IPS-18a (cell line): ENCODE measurements around the gene ARMS2.

Source experiments
- H3K27ac ChIP-seq: one replicate; pipeline ENCODE4 v1.5.1; 2013; ENCODE audit warnings: low read length
- H3K27me3 ChIP-seq: one replicate; pipeline ENCODE4 v1.6.1; 2013; ENCODE audit warnings: mild to moderate bottlenecking, low read length; ENCODE audit not compliant: control insufficient read depth, insufficient read depth
- H3K36me3 ChIP-seq: one replicate; pipeline ENCODE4 v1.6.1; 2013; ENCODE audit warnings: low read depth, low read length; ENCODE audit not compliant: control insufficient read depth
- H3K4me1 ChIP-seq: one replicate; pipeline ENCODE4 v1.6.1; 2013; ENCODE audit warnings: low read depth, low read length; ENCODE audit not compliant: control insufficient read depth
- H3K4me3 ChIP-seq: one replicate; pipeline ENCODE4 v1.5.1; 2013; ENCODE audit warnings: low read length
- H3K9ac ChIP-seq: one replicate; pipeline ENCODE4 v1.6.1; 2013; ENCODE audit warnings: mild to moderate bottlenecking, low read length, moderate library complexity
- H3K9me3 ChIP-seq: one replicate; pipeline ENCODE4 v1.6.1; 2013; ENCODE audit warnings: low read depth, low read length; ENCODE audit not compliant: control insufficient read depth

The ARMS2 gene

DNA sequence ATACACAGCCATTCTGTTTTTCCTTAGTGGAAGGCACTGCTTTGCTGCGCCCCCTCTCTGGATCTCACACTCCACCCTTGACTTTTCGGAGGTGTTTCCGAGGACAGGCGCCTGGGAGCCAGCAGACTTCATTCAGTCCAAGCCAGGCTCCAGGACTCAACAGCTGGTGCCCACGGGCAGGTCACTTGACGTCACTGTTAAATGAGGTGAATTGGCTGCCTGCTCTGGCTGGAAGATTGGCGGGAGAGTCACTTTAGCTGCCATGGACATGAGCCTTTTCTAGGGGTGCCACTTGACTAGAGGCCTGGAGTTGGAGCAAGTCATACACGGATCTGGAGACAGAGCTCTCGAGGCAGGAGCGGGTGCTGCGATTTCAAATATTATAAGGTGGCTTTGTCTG, 10.1 kb downstream of the ARMS2 start:
- no peaks in the 10 kb centered on the region for H3K36me3 ChIP-seq
- no peak overlapping the region for H3K27ac ChIP-seq
- no peak overlapping the region for H3K9ac ChIP-seq
- peaks cover 9% of the 10 kb centered on the region for H3K4me1 ChIP-seq
- H3K4me3 ChIP-seq, result no peak overlapping the region
- H3K27me3 ChIP-seq, result peaks cover 52% of the 10 kb centered on the region
- no peaks in the 10 kb centered on the region for H3K9me3 ChIP-seq

DNA sequence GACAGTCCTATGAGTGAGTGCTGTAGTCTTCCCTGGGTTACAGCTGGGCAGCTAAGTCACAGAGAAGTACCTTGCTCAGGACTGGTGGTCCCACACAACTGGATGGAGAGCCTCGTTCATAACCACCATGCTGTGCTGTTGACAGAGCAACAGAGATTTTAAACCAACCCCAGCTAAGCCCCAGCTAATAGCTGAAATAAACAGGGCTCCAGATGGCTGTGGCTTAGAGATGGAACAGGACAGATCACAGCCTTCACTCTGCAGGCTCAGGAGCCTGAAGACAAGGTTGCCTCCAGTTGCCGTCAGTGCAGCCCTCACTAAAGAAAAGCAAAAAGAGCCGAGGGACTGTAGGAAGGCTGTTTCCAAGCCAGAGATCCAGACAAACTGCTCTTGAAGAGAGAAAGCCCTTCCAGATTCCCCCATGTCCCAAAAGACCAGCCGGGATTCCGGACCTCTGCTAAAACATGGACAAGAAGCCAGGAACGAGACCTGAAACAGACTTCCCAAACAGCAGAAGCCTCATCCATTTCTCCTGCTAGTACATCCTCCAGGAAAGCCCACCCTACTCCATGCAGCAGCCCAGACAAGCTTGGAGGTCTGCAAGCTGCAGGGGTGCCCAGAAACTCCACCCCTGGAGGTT, 11.1 kb downstream of the ARMS2 start:
- Histone ChIP-seq H3K4me1 (peaks cover 5% of the 10 kb centered on the region), H3K4me3 (no peak overlapping the region), H3K36me3 (no peaks in the 10 kb centered on the region), H3K9me3 (no peaks in the 10 kb centered on the region), H3K9ac (no peak overlapping the region), H3K27ac (no peak overlapping the region), H3K27me3 (peaks cover 43% of the 10 kb centered on the region)

GRCh38 chr10:122466951-122467381, 12.5 kb downstream of the ARMS2 start:
- Histone ChIP-seq H3K27me3 (peaks cover 34% of the 10 kb centered on the region), H3K9me3 (no peaks in the 10 kb centered on the region), H3K4me1 (peaks cover 5% of the 10 kb centered on the region), H3K4me3 (no peak overlapping the region), H3K27ac (no peak overlapping the region), H3K9ac (no peak overlapping the region), H3K36me3 (no peaks in the 10 kb centered on the region)

- Histone ChIP-seq H3K27me3 (peaks cover 27% of the 10 kb centered on the region), H3K9me3 (no peaks in the 10 kb centered on the region), H3K36me3 (no peaks in the 10 kb centered on the region), H3K4me3 (no peak overlapping the region), H3K27ac (no peak overlapping the region), H3K9ac (no peak overlapping the region), H3K4me1 (peaks cover 5% of the 10 kb centered on the region)
Measured at GRCh38 chr10:122467701-122468100, 13.2 kb downstream of the ARMS2 start.

DNA sequence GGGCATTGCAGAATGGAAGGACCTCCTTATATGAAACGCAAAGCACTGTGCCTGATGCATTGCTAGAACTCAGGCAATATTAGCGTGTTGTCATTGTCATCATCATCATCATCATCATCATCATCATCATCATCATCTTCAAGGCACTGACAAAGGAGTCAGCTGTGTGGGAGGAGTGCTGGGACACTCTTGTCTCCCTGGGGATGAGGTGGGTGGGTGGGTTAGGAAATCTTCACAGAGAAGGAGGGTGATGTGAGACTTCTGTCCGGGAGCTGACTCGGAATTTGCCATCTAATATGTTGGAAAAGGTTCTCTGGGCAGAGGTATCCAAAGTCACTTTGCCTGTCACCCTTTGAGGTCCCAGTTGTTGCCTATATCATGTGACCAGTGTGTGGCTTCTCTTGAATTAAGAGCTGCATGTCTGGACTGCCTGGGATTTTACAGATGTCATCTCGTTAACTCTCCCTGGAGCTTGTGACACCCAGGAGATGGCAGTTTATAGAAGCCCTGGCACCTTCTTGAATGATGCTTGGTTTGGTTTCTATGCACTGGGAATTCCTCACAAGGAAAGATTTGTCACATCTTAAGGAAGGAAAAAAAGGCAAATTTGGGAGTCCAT, 14.0 kb downstream of the ARMS2 start:
- Histone ChIP-seq H3K27ac (no peak overlapping the region), H3K9ac (no peak overlapping the region), H3K36me3 (no peaks in the 10 kb centered on the region), H3K4me1 (no peaks in the 10 kb centered on the region), H3K4me3 (no peak overlapping the region), H3K9me3 (no peaks in the 10 kb centered on the region), H3K27me3 (peaks cover 20% of the 10 kb centered on the region)

DNA sequence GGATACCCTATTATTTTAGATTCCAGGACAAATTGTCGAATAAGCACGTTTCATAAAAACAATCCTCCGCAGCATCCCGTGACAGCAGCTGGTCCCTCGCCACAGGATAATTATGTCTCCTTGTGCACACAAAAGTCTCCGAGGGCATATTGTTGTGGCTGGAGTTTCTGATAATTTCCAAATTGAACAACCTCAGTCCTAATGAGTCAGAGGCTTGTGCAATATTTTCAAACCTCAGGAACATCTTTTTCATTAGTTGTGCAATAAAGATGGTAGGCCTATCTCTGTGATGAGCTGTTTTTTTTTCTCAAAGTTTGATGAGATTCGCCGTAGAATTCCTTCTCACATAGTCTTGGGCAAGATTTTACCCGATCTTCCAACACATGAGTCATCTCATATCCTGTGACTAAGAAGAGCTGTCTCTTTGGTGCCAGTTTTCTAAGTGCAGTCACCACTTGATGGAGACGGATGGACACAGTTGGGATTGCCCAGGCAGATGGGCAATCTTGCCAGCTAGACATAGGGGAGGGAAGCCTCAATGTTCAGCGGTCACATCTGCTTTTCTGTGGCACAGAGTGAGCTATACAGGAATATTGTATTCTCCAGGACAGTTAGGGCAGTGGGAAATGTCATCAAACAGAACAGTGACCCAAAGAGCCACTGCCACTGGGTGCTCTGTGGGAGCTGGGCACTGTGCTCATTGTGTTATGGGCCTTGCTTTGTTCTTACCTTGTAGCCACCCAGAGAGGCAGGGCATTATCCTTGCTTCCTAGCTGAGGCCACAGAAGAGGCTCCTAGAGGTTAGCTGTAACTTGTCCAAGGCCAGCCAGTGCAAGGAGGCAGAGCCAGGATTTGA, 14.7 kb downstream of the ARMS2 start:
- no peaks in the 10 kb centered on the region for H3K4me1 ChIP-seq
- no peaks in the 10 kb centered on the region for H3K9me3 ChIP-seq
- H3K27ac ChIP-seq, result no peak overlapping the region

GRCh38 chr10:122469848-122470247, 15.4 kb downstream of the ARMS2 start:
- Histone ChIP-seq H3K27me3 (peaks cover 5% of the 10 kb centered on the region), H3K4me1 (peaks cover 5% of the 10 kb centered on the region), H3K27ac (no peak overlapping the region), H3K9me3 (no peaks in the 10 kb centered on the region), H3K9ac (no peak overlapping the region), H3K36me3 (no peaks in the 10 kb centered on the region), H3K4me3 (no peak overlapping the region)

More for the DNA sequence above, 14.7 kb downstream of the ARMS2 start:
- peaks cover 12% of the 10 kb centered on the region for H3K27me3 ChIP-seq
- H3K9ac ChIP-seq, result no peak overlapping the region
- H3K36me3 ChIP-seq, result no peaks in the 10 kb centered on the region
- H3K4me3 ChIP-seq, result no peak overlapping the region

DNA sequence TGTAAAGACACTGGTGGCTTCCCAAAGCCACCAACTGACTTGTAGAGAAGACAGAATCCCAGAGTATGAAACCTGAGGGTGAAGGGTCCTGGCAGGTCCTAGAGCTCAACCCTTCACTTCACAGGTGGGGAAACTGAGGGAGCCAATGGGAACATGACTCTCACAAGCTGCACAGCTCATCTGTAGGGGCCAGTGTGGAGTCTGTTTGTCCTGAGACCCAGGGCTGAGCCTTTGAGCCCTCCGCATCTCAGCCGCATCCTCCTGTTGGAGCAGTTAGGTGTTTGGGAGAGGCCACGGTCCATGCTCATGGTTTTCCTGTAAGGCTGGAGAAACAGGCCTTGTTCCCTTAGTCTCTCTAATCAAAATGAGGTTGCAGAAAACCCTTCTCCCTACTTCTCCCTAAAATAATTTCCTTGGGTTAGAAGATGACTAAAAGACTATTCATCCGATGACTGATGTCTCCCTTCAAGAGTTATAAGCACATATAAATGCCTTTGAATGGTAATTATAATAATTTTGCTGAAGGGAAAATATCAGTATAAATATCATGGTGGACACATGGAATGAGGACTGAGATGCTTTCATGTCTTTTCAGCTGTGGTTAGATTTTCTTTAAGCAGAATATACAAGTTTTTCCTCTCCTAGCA, 17.2 kb downstream of the ARMS2 start:
- no peaks in the 10 kb centered on the region for H3K36me3 ChIP-seq
- H3K4me1 ChIP-seq, result peaks cover 21% of the 10 kb centered on the region
- H3K9ac ChIP-seq, result no peak overlapping the region
- H3K27ac ChIP-seq, result no peak overlapping the region
- H3K4me3 ChIP-seq, result no peak overlapping the region
- H3K27me3 ChIP-seq, result no peaks in the 10 kb centered on the region
- no peaks in the 10 kb centered on the region for H3K9me3 ChIP-seq

DNA sequence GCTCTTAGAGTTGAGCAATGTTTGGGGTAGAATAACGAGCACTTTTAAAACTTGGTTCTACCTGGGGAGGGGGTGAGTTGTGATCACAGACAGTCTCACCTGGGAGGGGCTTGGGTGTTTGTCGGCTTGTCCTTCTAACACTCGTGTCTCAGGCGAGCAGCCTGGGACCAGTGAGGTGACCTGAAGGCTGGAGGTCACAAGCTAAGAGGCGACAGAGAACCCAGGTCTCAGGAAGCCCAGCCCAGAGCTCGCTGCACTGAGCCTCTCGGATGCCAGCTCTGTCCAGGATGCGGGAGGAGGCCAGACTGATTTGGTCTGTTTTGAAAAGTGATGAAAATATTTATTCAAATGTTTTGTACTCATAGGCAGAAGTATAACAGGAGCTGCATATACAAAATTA, 18.7 kb downstream of the ARMS2 start:
- Histone ChIP-seq H3K9me3 (no peaks in the 10 kb centered on the region), H3K27me3 (no peaks in the 10 kb centered on the region), H3K4me1 (peaks cover 25% of the 10 kb centered on the region), H3K36me3 (no peaks in the 10 kb centered on the region), H3K4me3 (no peak overlapping the region), H3K27ac (no peak overlapping the region), H3K9ac (no peak overlapping the region)

DNA sequence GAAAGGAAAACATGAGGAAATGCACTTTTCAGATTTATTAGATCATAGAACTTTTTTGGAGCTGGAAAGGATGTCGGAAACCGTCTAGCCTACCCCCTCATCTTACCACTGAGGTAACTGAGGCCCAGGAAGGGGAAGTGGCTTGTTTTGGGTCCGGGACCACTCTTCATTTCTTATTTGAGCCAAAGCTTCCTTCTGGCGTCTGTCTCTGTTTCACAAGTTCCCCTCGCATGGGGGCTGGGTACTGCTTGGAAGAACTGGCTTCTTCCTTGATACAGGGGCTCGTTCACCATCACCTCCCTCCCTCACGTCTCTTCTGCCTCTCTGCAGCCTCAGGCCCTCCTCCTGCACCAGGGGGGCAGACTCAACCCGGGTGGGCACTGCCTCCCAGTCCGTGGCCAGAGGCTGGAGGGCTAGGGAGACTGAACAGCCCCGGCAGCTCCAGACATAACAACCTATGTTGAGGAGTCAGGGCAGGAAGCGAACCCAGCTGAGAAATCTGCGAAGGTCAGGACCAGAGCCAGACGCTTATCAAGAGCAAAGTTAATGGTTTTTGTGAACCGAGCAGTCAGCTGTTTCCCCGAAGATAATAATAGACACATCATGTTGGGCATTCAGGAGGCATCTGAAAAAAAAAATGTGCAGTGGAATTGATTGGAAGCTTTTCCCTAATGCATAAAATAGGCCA, 19.8 kb downstream of the ARMS2 start:
- H3K36me3 ChIP-seq, result no peaks in the 10 kb centered on the region
- H3K27ac ChIP-seq, result no peak overlapping the region
- no peaks in the 10 kb centered on the region for H3K27me3 ChIP-seq
- H3K9me3 ChIP-seq, result no peaks in the 10 kb centered on the region
- no peak overlapping the region for H3K9ac ChIP-seq
- H3K4me3 ChIP-seq, result no peak overlapping the region
- H3K4me1 ChIP-seq, result peaks cover 33% of the 10 kb centered on the region

GRCh38 chr10:122475100-122475499, 20.6 kb downstream of the ARMS2 start:
- Histone ChIP-seq H3K4me1 (peaks cover 33% of the 10 kb centered on the region), H3K36me3 (no peaks in the 10 kb centered on the region), H3K9ac (no peak overlapping the region), H3K27me3 (no peaks in the 10 kb centered on the region), H3K9me3 (no peaks in the 10 kb centered on the region), H3K27ac (no peak overlapping the region), H3K4me3 (no peak overlapping the region)
